ENCODE results near the gene DHX30. TPM values are rescaled to one million over a fixed set of nuclear protein-coding genes. Genes with fewer than 3 reads are reported as not detected.

Gene DHX30
- total and polyA plus RNA-seq, 2 of the 8 experiments (the other 6 are each of a cell fraction or from before 2014, with no cell fraction given): 82.4 to 97.9 TPM

DNA sequence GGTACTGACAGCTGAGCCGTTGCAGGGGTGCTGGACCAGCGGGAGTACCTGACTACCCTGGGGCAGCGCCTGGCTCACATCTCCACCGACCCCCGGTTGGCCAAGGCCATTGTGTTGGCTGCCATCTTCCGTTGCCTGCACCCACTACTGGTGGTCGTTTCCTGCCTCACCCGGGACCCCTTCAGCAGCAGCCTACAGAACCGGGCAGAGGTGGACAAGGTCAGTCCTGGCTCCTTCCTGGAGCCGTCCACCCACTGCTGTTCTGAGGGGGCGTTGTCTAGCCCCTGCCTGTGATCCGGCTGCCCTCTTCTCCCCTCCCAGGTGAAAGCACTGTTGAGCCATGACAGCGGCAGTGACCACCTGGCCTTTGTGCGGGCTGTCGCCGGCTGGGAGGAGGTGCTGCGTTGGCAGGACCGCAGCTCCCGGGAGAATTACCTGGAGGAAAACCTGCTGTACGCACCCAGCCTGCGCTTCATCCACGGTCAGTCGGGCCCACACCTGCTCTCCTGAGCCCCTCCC is 45.7 kb downstream of the DHX30 start:
- peaks cover 43 to 84% (median 69%) of the 10 kb centered on the region in 4 experiments for H3K36me3 ChIP-seq (ENCODE audit: control insufficient read depth in 2 of 4, insufficient read depth in 4 of 4, low read length in 3 of 4)

More for the DNA sequence above, 45.7 kb downstream of the DHX30 start:
- Histone ChIP-seq H3K9ac (replicated peaks in 1 of 4; ENCODE audit: extremely low read depth in 1 of 4, low read depth in 3 of 4, low read length in 3 of 4) (no peak overlapping the region), H4K8ac (ENCODE audit: extremely low read depth, insufficient read depth, low read length) (no peak overlapping the region; the same call in 1 of the 2 replicates), H3K23ac (ENCODE audit: insufficient read length) (no peak overlapping the region), H3K23me2 (ENCODE audit: low read depth, low read length) (no peaks in the 10 kb centered on the region), H2AK5ac (ENCODE audit: low read depth, low read length) (no peak overlapping the region), H3K27me3 (replicated peaks in 1 of 4; ENCODE audit: control insufficient read depth in 3 of 4, extremely low read depth in 1 of 4, insufficient read depth in 3 of 4, low read length in 3 of 4) (no peaks in the 10 kb centered on the region), H3K79me2 (ENCODE audit: control insufficient read depth in 1 of 2, insufficient read depth in 2 of 2, low read length in 2 of 2) (no peaks in the 10 kb centered on the region; a peak in 1 of 4 replicates), H3K4ac (replicated peaks; ENCODE audit: insufficient read length, low read depth, low read length) (no peak overlapping the region), H2BK12ac (ENCODE audit: low read depth, low read length) (no peak overlapping the region), H2BK5ac (ENCODE audit: low read depth, low read length) (no peak overlapping the region; the same call in 1 of the 2 replicates), H3K56ac (replicated peaks; ENCODE audit: insufficient read length, low read depth, low read length) (no peak overlapping the region), H3K18ac (ENCODE audit: extremely low read depth, low read length) (no peak overlapping the region), H3K14ac (ENCODE audit: insufficient read length) (no peak overlapping the region), H2BK120ac (replicated peaks; ENCODE audit: low read depth, low read length) (no peak overlapping the region), H2BK20ac (ENCODE audit: low read length) (no peak overlapping the region), H3K27ac (ENCODE audit: low read depth, low read length) (no peak overlapping the region), H3K4me3 (ENCODE audit: extremely low read depth in 1 of 4, insufficient read depth in 2 of 4, low read depth in 3 of 4, low read length in 4 of 4) (no peak overlapping the region), H2BK15ac (ENCODE audit: low read length) (no peak overlapping the region), H4K91ac (replicated peaks; ENCODE audit: insufficient read length, low read length) (no peak overlapping the region), H4K5ac (ENCODE audit: insufficient read length, low read depth, low read length) (no peak overlapping the region), H3K79me1 (ENCODE audit: low read depth, low read length) (peaks cover 11% of the 10 kb centered on the region), H3K4me1 (replicated peaks in 1 of 4; ENCODE audit: control insufficient read depth in 3 of 4, insufficient read depth in 4 of 4, low read length in 3 of 4) (no peaks in the 10 kb centered on the region), H4K20me1 (replicated peaks in 1 of 2; ENCODE audit: control insufficient read depth in 1 of 2, insufficient read depth in 2 of 2, low read length in 2 of 2) (peaks cover 26 to 48% of the 10 kb centered on the region in 2 experiments), H3K4me2 (ENCODE audit: insufficient read depth in 1 of 2, low read depth in 2 of 2, low read length in 2 of 2) (no peak overlapping the region), H3K9me3 (ENCODE audit: insufficient read depth in 2 of 2, low read depth in 1 of 2, low read length in 1 of 2) (no peaks in the 10 kb centered on the region), H2AFZ (ENCODE audit: low read length) (no peak overlapping the region)
- 94% methylated on average over 23 of the region's 23 CpGs; no CpG with 5 or more reads in 1 of the 2 experiments for WGBS, 2 experiments (ENCODE audit: extremely low coverage in 1 of 2, insufficient coverage in 1 of 2, insufficient read length in 1 of 2, insufficient replicate concordance in 2 of 2, low coverage in 1 of 2, low lambda C conversion rate in 2 of 2, missing lambda C conversion rate in 1 of 2)
- POLR2A ChIA-PET (ENCODE audit: partially characterized antibody): interaction anchor here (1.2 to 4.1 kb wide), 5 partner anchors 12 to 318 kb away, joined by 3 to 31 read pairs (median 4); no protein-coding TSS in a partner anchor
- DNase-seq (ENCODE audit: low read depth in 1 of 2, low spot score in 2 of 2) (no peak), FAIRE-seq (no peak)
- TF ChIP-seq POLR2A (IDR thresholded peaks at IDR 0.05; ENCODE audit: control extremely low read depth in 1 of 2, low read depth in 2 of 2, low read length in 2 of 2) (peak in 1 of 2 experiments; percentile 28; a peak in 1 of 3 replicates), CHD2 (IDR thresholded peaks at IDR 0.05; ENCODE audit: low read length) (no peak)
- CTCF ChIA-PET (ENCODE audit: partially characterized antibody): interaction anchor here (0.6 to 4.2 kb wide), 13 partner anchors 10 to 310 kb away, joined by 3 to 59 read pairs (median 6); no protein-coding TSS in a partner anchor
